Activated T-helper 1 cell treated with anti-CD3 and anti-CD28 coated beads, Interleukin-12 subunit alpha, Interleukin-12 subunit beta, Interleukin-2, Interleukin-4 antibody, amounts not matched to agents 30 ng/mL and 10 ng/mL and 1 ng/mL, durations not matched to agents 14 hours and 24 hours and 36 hours (primary cell): ENCODE data around the gene CDC14B. TPM values are rescaled to one million over a fixed set of nuclear protein-coding genes. Genes with fewer than 3 reads are reported as not detected.
A peak's percentile ranks its signal among the peaks of the same experiment; 100 is the strongest.
"Not testable (repeated sequence)": the region's sequence is repeated elsewhere in the genome, so short reads cannot be mapped to it uniquely, and the experiment has no call there.

Experiments used
- DNase-seq: peaks from one replicate; pipeline ENCODE4 v3.0.0; 2021; ENCODE audit warnings: low spot score
- H3K27ac Mint-ChIP-seq: one replicate; pipeline ENCODE4 v1.8.0; 2021; ENCODE audit warnings: mild to moderate bottlenecking, mixed read lengths
- H3K27me3 Mint-ChIP-seq: one replicate; pipeline ENCODE4 v1.8.0; 2022; ENCODE audit warnings: mild to moderate bottlenecking, moderate library complexity, mixed read lengths; ENCODE audit not compliant: insufficient read depth
- H3K36me3 Mint-ChIP-seq: one replicate; pipeline ENCODE4 v1.8.0; 2021; ENCODE audit warnings: low read depth, mixed read lengths
- H3K4me1 Mint-ChIP-seq: one replicate; pipeline ENCODE4 v1.8.0; 2021; ENCODE audit warnings: low read depth, mixed read lengths
- H3K4me3 Mint-ChIP-seq: one replicate; pipeline ENCODE4 v1.8.0; 2021; ENCODE audit warnings: mild to moderate bottlenecking, moderate library complexity, mixed read lengths
- H3K9me3 Mint-ChIP-seq: one replicate; pipeline ENCODE4 v1.8.0; 2021; ENCODE audit warnings: mixed read lengths
- intact Hi-C: fragments of 100-400 bp; cut with micrococcal nuclease; formaldehyde crosslinking; loops from one replicate; pipeline ENCODE4 v1.15.1; 2024
- total RNA-seq: library from RNA; stranded (reverse); gene quantifications from 2 replicates; pipeline ENCODE4 v1.2.3, GENCODE V29; 2022

Gene CDC14B
- total RNA-seq, 1 donor from 2014 or later = 1.1 TPM

- Mint-ChIP-seq H3K36me3 (peaks cover 15% of the 10 kb centered on the region), H3K4me3 (no peak overlapping the region), H3K9me3 (no peaks in the 10 kb centered on the region), H3K27me3 (no peaks in the 10 kb centered on the region), H3K4me1 (peaks cover 5% of the 10 kb centered on the region), H3K27ac (no peak overlapping the region)
- intact Hi-C loops = loop anchor here (5.0 to 10.0 kb wide), 3 partner anchors 157 to 1925 kb away; partner anchors contain the start of genes AOPEP and PTCH1
- no peak for DNase-seq
Observed at GRCh38 chr9:96649620-96650324, 30.1 kb upstream of the CDC14B start.

GRCh38 chr9:96646081-96646991 lies 26.7 kb upstream of the CDC14B start:
- DNase-seq = no peak

GRCh38 chr9:96644137-96644536 lies 24.5 kb upstream of the CDC14B start:
- H3K9me3 Mint-ChIP-seq = no peaks in the 10 kb centered on the region
- no peak for DNase-seq
- intact Hi-C loops = no loop called here
- no peaks in the 10 kb centered on the region for H3K27me3 Mint-ChIP-seq
- peaks cover 5% of the 10 kb centered on the region for H3K36me3 Mint-ChIP-seq
- no peaks in the 10 kb centered on the region for H3K4me1 Mint-ChIP-seq
- no peak overlapping the region for H3K27ac Mint-ChIP-seq
- H3K4me3 Mint-ChIP-seq = no peak overlapping the region

More at GRCh38 chr9:96646081-96646991, 26.7 kb upstream of the CDC14B start:
- Mint-ChIP-seq H3K27ac (no peak overlapping the region), H3K36me3 (peaks cover 15% of the 10 kb centered on the region), H3K4me3 (no peak overlapping the region), H3K4me1 (no peaks in the 10 kb centered on the region), H3K9me3 (no peaks in the 10 kb centered on the region), H3K27me3 (no peaks in the 10 kb centered on the region)
- intact Hi-C loops = no loop called here

- intact Hi-C loops = no loop called here
- H3K4me3 Mint-ChIP-seq = no peak overlapping the region
- H3K27ac Mint-ChIP-seq = no peak overlapping the region
- H3K4me1 Mint-ChIP-seq = no peaks in the 10 kb centered on the region
- no peak for DNase-seq
- H3K9me3 Mint-ChIP-seq = no peaks in the 10 kb centered on the region
- H3K27me3 Mint-ChIP-seq = peaks cover 4% of the 10 kb centered on the region
- peaks cover 3% of the 10 kb centered on the region for H3K36me3 Mint-ChIP-seq
Observed at GRCh38 chr9:96641514-96641913, 21.9 kb upstream of the CDC14B start.

DNA sequence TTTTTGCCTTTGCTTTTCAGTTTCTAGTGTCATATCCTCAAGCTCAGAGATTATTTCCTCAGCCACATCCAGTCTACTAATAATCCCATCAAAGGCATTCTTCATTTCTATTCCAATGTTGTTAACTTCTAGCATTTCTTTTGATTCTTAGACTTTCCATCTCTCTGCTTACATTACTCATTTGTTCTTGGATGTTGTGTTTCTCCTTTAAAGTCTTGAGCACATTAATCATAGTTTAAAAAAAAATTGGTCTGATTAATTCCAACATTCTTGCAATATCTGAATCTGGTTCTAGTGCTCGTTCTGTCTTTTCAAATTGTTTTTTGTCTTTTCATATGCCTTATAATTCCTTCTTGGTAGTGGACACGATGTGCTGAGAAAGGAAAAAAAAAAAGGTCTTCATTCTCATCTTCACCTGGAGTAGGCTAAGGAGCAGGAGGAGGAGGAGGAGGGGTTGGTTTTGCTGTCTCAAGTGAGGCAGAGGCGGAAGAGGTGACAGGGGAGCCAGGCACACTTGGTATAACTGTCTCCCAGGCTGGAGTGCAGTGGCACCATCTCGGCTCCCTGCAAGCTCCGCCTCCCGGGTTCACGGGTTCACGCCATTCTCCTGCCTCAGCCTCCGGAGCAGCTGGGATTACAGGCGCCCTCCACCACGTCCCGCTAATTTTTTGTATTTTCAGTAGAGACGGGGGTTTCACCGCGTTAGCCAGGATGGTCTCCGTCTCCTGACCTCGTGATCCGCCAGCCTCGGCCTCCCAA lies 19.1 kb upstream of the CDC14B start:
- Mint-ChIP-seq H3K27me3 (peaks cover 13% of the 10 kb centered on the region), H3K4me3 (no peak overlapping the region), H3K9me3 (no peaks in the 10 kb centered on the region), H3K27ac (no peak overlapping the region), H3K36me3 (no peaks in the 10 kb centered on the region), H3K4me1 (no peaks in the 10 kb centered on the region)
- intact Hi-C loops = no loop called here
- no peak for DNase-seq

DNA sequence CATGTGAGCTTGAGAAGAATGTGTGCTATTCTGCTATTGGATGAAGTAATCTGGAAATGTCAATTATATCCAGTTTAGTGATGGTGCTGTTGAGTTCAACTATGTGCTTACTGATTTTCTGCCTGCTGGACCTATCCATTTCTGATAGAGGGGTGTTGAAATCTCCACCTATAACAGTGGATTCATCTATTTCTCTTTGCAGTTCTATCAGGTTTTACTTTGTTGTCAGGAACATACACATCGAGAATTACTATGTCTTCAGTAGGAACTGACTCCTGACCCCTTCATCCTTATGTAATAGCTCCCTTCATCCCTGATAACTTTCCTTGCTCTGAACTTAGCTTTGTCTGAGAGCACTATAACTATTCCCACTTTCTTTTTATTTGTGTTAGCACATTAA lies 16.7 kb upstream of the CDC14B start:
- peaks cover 14% of the 10 kb centered on the region for H3K27me3 Mint-ChIP-seq
- no peak overlapping the region for H3K27ac Mint-ChIP-seq
- H3K9me3 Mint-ChIP-seq = no peaks in the 10 kb centered on the region
- H3K4me3 Mint-ChIP-seq = no peak overlapping the region
- intact Hi-C loops = no loop called here
- H3K4me1 Mint-ChIP-seq = no peaks in the 10 kb centered on the region
- H3K36me3 Mint-ChIP-seq = no peaks in the 10 kb centered on the region
- no peak for DNase-seq

- H3K9me3 Mint-ChIP-seq, H3K4me1 Mint-ChIP-seq, H3K36me3 Mint-ChIP-seq, DNase-seq, H3K27ac Mint-ChIP-seq, intact Hi-C loops, H3K4me3 Mint-ChIP-seq: not testable (repeated sequence)
- H3K27me3 Mint-ChIP-seq = peaks cover 18% of the 10 kb centered on the region
Observed at GRCh38 chr9:96633579-96633978, 13.9 kb upstream of the CDC14B start.

DNA sequence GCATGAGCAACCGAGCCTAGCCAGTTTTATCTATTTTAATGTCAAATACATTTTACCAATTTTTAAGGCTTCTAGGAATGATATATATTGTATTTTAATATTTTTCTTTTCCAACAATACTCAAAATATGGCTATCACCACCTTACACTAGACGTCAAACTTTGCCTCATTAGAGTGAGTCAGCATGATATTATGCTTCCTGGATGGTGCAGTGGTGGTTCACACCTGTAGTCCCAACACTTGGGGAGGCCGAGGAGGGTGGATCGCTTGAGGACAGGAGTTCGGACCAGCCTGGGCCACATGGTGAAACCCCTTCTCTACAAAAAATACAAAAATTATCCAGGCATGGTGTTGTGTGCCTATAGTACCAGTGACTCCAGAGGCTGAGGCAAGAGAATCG lies 7.3 kb upstream of the CDC14B start:
- intact Hi-C loops = loop anchor here (5.0 kb wide), 1 partner anchor 60 kb away; no protein-coding TSS in a partner anchor
- peaks cover 7% of the 10 kb centered on the region for H3K4me1 Mint-ChIP-seq
- H3K4me3 Mint-ChIP-seq = no peak overlapping the region
- no peaks in the 10 kb centered on the region for H3K36me3 Mint-ChIP-seq
- no peaks in the 10 kb centered on the region for H3K9me3 Mint-ChIP-seq
- peaks cover 9% of the 10 kb centered on the region for H3K27me3 Mint-ChIP-seq
- DNase-seq = no peak
- H3K27ac Mint-ChIP-seq = no peak overlapping the region

DNA sequence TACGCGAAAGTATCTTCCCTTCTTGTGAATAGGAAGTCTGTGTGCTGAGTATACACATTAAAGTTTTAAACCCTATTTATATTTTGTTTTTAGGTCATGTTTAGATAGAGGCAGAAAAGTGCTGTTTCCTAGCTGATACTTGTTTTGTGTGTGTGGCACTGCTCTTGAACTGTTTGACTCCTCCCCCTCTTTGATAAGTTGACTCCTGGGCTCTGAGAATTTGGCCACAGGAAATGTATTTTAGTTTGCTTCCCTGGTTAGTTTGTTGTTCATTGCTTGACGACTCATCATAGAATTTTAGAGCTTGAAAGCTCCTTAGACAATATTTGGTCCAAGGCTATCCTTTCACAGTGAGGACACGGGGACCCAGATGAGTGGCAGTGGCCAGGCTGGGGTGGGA lies 2.0 kb upstream of the CDC14B start:
- intact Hi-C loops = loop anchor here (2.0 kb wide), 1 partner anchor 33 kb away; the partner anchor contains the start of gene PRXL2C

DNA sequence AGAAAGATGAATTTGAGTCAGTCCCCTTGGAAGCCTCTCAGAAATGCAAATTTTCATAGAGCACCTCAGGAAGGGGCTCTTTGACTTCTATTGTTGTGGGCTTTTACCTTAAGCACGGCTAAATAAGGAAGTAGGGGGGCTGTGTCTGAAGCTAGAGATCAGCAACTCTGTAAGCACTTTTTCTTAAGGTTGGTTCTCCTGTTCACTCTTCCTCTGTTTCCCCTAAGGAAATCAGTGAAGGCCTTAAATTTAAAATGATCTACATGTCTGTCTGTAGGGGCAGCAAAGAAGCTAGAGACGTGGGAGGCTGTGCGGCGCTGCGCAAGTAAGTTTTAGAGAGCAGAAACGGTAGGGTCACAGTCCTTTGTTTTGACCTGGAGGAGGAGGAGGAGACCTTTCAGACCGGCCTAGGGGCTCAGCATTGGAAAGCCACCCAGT lies 1.2 kb upstream of the CDC14B start:
- H3K36me3 Mint-ChIP-seq = no peaks in the 10 kb centered on the region
- no peak overlapping the region for H3K27ac Mint-ChIP-seq
- DNase-seq = no peak
- intact Hi-C loops = loop anchor here (2.0 kb wide), 1 partner anchor 34 kb away; the partner anchor contains the start of gene PRXL2C
- no peak overlapping the region for H3K4me3 Mint-ChIP-seq
- no peaks in the 10 kb centered on the region for H3K9me3 Mint-ChIP-seq
- H3K4me1 Mint-ChIP-seq = peaks cover 12% of the 10 kb centered on the region
- peaks cover 38% of the 10 kb centered on the region for H3K27me3 Mint-ChIP-seq

More for the DNA sequence above, 2.0 kb upstream of the CDC14B start:
- Mint-ChIP-seq H3K4me1 (peaks cover 12% of the 10 kb centered on the region), H3K36me3 (no peaks in the 10 kb centered on the region), H3K27ac (no peak overlapping the region), H3K4me3 (no peak overlapping the region), H3K9me3 (no peaks in the 10 kb centered on the region), H3K27me3 (peaks cover 37% of the 10 kb centered on the region)
- DNase-seq = no peak

DNA sequence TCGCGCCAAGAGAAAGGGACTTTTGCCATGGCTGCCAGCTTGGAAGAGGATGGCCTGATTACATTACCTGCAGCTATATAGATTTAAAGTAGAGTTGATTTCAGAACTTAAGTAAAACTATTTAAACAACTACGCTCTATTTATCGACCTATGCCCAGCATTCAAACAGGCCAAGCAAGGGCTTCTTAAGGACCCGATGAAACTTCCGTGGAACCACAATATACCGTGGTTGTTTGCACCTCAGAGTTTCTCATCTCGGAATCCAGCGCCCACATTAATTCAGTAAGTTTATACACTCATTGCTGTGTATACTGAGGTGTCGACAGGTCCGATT lies 505 bp upstream of the CDC14B start:
- H3K36me3 Mint-ChIP-seq = no peaks in the 10 kb centered on the region
- intact Hi-C loops = loop anchor here (2.0 kb wide), 1 partner anchor 35 kb away; the partner anchor contains the start of gene PRXL2C
- H3K9me3 Mint-ChIP-seq = no peaks in the 10 kb centered on the region
- no peak for DNase-seq
- H3K4me1 Mint-ChIP-seq = peaks cover 12% of the 10 kb centered on the region
- peaks cover 38% of the 10 kb centered on the region for H3K27me3 Mint-ChIP-seq
- no peak overlapping the region for H3K27ac Mint-ChIP-seq
- H3K4me3 Mint-ChIP-seq = peak overlapping the region; percentile 71

GRCh38 chr9:96619124-96619465 lies 548 bp downstream of the CDC14B start:
- Mint-ChIP-seq H3K27ac (no peak overlapping the region), H3K4me1 (peaks cover 12% of the 10 kb centered on the region), H3K4me3 (no peak overlapping the region), H3K36me3 (no peaks in the 10 kb centered on the region), H3K9me3 (no peaks in the 10 kb centered on the region), H3K27me3 (peaks cover 41% of the 10 kb centered on the region)
- intact Hi-C loops = no loop called here
- no peak for DNase-seq
